SW480 (cell line): Measurements from ENCODE around the gene SPINT1.

Experiments
- DNase-seq: peaks from one replicate; pipeline ENCODE4 v3.0.0-alpha.2; 2016; ENCODE audit warnings: low spot score

Gene SPINT1

DNA sequence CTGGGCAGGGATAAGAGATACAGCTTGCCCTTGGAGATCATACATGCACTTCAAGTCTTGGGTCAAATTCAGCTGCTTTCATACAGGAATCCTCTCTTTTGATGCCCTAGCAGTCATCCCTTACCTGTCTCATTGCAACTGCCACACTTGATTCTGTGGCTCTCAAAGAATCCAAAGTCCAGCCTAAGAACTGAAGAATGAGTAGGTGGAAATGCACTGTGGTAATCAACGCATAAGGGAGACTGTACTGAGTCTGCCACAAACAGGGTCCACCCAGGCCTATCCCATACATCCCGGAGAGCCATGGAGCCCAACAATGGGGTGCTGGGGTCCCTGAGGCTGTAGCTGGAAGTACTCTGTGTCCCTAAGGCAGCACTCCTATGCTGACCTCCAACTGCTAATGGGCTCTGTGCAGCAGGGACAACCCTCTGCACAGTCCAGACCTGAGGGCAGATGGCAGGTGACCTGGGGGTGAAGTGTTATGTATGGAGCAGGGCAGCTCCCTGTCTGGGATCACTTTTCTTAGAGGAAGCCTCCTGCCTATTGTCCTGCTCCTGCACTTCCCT, 48.7 kb downstream of the SPINT1 start:
- no peak for DNase-seq

DNA sequence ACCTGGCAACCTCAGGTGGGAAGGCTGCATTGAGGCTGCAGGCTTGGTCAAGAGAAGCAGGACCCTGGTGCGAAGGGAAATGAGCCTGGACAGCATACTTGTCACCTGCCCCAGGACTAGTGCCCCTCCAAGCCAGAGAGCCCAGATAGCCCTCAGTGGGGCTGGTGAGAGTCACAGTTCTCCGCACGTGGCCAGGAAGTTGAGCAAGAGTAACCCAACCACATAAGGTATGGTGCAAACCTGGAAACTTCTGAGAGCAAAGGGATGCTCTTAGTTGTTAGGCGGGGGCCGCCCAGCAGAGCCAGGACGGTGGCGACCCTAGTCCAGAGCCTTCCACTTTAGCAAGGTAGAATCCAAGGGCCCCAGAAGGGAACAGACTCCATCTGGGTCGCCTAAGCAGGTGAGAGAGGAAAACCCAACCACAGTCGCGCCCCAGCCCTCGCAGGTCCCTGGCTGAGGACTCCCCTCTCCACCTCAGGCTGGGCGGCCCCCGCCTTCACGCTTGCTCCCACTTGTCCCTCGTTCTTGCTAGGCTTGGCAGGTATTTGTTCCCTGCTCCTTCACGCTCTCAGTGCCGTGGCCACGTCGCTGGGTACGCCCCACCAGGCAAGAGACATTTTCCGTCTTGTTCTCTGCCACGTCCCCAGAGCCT, 49.3 kb downstream of the SPINT1 start:
- DNase-seq, result no peak

DNA sequence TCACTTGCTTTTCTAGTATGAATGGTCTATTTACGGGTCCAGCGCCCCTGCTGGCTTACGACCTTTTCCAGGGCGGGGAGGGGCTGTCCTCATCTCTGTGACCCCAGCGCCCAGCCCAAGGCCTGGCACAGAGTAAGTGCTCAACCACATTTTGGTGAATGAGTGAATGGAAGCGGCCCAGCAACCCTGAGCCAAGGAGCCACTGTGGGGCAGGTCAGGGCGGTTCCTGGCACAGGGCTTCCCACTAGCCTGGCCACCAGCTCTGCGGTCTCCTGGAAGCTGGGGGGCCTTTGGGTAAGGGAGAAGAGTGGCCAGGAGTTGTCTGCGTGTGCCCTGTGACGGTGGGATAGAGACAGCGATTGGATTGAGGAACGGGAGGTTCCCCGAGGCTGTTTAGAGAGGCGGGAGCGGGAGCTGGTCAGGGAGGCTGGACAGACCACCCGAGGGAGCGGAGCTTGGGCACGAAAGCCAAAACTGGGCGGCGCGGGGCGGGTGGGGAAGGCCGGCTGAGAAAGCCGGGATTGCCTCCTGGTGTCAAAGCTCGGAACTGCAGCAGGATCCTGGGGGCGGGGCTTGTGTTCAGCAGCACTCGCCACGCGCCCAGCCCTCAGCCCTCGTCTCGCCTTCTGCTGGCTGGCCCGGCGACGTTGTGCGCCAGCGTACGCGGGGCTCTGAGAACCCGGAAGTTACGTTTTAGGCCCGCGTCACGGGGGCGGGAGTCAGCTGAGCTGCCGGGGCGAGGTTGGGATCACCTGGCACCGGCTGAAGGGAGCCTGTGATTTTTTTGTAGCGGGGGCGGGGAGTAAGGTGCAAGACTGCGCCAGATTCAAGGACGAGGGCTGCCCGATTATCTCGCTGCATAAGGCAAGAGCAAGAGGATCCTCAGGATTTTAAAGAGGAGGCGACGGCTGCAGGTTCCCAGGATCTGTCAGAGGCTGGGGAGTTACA, 50.2 kb downstream of the SPINT1 start, which contains the start of gene VPS18:
Gene VPS18, plus strand, starts transcription at position 718 of the 948 bp plus-strand sequence. CDS start 319 bp downstream, outside the sequence.
- DNase-seq, result peak; percentile 93

DNA sequence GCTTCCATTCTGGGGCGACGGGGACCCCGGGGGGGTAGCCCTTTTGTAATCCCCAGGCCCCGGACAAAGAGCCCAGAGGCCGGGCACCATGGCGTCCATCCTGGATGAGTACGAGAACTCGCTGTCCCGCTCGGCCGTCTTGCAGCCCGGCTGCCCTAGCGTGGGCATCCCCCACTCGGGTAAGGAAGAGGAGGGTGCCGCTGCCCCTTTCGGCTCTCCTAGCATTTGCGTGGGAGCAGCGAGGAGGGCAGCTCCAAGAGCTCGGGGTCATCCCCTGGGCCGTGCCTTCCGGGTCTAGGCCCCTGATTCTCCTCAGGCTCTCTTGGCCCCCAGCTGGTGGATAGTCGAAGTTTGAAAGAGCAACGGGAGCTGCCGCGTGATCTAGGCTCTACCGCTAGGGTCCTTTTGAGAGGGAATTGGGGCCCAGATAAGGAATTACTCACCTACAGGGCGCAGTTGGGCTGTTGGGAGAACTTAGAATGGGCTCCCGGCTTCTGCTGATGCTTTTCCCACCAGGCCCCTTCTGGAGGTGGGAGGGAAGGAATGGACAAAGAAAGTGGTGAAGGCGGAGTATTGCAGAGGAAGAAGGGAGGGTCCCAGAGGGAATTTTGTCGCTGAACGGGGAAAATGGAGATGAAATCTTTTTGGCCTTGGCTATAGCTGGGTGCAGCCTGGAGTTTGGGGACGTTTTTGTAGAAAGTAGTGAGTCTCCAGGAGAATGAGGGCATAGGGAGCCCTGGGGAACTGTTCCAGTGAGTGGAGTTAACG, 51.0 kb downstream of the SPINT1 start:
- peak; percentile 76 for DNase-seq

DNA sequence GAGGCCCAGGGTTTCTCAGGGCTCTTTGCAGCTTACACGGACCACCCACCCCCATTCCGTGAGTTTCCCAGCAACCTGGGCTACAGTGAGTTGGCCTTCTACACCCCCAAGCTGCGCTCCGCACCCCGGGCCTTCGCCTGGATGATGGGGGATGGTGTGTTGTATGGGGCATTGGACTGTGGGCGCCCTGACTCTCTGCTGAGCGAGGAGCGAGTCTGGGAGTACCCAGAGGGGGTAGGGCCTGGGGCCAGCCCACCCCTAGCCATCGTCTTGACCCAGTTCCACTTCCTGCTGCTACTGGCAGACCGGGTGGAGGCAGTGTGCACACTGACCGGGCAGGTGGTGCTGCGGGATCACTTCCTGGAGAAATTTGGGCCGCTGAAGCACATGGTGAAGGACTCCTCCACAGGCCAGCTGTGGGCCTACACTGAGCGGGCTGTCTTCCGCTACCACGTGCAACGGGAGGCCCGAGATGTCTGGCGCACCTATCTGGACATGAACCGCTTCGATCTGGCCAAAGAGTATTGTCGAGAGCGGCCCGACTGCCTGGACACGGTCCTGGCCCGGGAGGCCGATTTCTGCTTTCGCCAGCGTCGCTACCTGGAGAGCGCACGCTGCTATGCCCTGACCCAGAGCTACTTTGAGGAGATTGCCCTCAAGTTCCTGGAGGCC, 55.8 kb downstream of the SPINT1 start:
- no peak for DNase-seq

DNA sequence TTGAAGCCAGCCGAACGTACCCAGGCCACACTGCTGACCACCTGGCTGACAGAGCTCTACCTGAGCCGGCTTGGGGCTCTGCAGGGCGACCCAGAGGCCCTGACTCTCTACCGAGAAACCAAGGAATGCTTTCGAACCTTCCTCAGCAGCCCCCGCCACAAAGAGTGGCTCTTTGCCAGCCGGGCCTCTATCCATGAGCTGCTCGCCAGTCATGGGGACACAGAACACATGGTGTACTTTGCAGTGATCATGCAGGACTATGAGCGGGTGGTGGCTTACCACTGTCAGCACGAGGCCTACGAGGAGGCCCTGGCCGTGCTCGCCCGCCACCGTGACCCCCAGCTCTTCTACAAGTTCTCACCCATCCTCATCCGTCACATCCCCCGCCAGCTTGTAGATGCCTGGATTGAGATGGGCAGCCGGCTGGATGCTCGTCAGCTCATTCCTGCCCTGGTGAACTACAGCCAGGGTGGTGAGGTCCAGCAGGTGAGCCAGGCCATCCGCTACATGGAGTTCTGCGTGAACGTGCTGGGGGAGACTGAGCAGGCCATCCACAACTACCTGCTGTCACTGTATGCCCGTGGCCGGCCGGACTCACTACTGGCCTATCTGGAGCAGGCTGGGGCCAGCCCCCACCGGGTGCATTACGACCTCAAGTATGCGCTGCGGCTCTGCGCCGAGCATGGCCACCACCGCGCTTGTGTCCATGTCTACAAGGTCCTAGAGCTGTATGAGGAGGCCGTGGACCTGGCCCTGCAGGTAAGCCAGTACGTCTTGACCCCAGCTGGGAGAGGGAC, 56.6 kb downstream of the SPINT1 start:
- DNase-seq, result no peak

DNA sequence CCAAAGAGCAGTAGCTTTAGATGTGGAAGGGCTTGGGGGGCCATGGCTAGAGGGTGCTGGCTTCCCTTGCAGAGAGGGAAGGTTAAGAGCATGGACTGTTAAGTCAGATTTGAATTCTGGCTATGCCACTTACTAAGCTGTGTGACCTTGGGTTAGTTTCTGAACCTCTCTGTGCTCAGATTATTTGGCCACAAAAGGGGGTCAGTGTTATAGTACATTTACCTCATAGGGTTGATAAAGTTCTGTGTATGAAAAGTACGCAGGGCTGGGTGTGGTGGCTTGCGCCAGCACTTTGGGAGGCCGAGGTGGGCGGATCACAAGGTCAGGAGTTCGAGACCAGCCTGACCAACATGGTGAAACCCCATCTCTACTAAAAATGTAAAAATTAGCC, 57.2 kb downstream of the SPINT1 start:
- DNase-seq, result no peak

DNA sequence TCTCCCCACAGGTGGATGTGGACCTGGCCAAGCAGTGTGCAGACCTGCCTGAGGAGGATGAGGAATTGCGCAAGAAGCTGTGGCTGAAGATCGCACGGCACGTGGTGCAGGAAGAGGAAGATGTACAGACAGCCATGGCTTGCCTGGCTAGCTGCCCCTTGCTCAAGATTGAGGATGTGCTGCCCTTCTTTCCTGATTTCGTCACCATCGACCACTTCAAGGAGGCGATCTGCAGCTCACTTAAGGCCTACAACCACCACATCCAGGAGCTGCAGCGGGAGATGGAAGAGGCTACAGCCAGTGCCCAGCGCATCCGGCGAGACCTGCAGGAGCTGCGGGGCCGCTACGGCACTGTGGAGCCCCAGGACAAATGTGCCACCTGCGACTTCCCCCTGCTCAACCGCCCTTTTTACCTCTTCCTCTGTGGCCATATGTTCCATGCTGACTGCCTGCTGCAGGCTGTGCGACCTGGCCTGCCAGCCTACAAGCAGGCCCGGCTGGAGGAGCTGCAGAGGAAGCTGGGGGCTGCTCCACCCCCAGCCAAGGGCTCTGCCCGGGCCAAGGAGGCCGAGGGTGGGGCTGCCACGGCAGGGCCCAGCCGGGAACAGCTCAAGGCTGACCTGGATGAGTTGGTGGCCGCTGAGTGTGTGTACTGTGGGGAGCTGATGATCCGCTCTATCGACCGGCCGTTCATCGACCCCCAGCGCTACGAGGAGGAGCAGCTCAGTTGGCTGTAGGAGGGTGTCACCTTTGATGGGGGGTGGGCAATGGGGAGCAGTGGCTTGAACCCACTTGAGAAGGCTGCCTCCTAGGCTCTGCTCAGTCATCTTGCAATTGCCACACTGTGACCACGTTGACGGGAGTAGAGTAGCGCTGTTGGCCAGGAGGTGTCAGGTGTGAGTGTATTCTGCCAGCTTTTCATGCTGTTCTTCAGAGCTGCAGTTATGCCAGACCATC, 59.0 kb downstream of the SPINT1 start:
- no peak for DNase-seq

DNA sequence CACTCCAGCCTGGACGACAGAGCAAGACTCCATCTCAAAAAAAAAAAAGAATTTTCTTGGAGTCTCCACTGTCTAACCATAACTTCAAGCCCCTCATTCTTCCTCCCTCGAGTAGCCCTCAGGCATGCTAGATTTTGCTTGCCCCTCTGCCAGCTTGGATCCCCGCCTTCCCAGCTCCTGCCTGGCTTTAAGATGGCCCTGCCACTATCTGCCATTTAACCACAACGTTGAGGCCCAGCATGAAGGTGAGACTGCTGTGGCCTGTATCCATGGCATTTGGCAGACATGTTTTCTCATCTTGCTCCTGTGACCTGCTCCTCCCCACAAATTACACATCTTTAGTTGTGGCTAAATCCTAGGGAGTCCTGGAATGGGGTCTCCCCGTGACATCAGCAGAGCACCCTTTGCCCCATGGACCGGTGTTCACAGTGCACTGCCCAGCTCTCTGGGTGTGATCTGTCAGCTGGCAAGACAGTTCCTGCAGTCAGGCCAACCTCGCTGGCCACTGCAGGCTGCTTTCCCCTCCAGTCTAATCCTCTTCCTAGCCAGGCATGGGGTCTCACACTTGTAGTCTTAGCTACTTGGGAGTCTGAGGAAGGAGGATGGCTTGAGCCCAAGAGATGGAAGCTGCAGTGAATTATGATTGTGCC, 60.8 kb downstream of the SPINT1 start:
- DNase-seq, result no peak

DNA sequence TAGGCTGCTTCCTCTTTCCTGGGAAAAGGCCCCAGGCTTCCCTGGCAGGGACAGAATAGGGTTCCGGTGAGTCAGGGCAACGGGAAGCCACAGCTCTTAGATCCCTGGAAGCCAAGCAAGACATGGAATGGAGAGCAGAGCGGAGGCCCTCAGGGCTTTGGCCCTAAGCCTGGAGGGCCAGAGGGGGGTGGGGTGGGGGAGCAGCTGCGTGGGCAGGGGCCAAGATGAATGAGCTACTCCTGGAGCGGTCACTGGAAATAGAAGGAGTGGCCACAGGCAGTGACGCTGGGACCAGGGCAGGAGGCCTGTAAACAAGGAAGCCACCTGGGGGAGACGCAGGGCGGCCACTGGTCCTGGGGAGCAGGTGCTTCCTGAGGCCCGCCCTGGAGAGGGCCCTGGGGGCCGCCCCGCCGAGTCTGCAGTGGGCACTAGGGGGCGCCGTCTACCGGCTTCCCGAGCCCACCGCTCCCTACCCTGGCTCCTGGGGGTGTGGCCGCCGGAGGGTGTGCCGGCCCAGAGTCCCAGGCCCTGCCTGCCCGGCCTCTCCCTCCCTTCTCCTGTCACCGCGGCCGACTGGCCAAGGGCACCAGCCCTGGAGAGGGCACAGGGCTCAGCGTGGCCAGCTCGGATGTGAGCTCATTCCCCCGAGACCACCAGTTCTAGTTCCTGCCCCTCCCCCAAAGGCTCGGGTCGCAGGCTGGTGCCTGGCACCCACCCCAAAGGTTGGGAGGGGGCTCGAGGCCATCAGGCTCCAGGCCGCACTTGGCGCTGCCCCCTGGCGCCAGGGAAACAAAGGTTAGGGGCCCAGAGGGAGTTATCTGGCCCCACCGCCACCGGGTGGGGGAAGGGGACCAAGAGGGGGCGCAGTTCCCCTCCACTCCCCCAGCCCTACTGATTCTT, 62.5 kb downstream of the SPINT1 start:
- peak; percentile 94 for DNase-seq

DNA sequence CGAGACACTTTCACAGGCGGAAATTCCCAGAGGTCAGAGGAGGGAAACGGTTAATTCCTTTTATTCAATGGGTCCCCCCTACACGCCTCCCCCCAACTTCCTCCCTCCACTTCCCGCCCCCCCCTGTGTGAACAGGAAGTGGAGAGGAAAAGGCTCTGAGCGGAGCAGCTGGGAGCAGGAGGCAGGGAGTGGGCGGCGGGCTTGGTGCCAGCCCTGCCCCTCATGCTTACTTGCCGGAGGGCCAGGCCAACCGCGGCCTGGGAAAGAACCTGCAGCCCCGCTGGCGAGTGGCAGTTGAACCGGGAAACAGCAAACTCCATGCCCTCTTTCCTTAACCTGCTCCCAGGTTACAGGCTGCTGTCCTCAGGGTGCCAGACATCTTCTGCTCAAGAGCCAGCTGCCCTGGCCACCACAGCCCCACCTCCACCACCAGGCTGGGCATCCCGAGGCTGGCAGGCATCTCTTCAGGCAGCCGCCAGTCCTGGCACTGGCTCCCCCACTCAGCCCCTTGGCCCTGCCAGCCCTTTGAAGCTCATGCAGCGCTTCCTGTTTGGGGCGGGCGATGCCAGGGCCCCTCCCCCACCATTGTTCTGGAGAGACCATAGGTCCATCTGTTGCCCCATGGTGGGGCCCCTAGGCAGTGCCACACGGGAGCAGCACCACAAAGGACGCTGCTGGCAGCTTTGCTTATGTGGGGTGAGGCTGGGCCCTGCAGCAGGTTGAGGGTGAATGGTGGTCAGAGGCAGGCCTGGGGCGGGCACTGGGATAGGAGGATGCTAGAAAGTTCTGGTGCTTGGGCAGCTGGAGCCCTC, 63.3 kb downstream of the SPINT1 start:
- peak; percentile 80 for DNase-seq
